GM18867 (cell line): ENCODE measurements around the gene TFDP1.

Experiments
- ATAC-seq: cut with Tn5 transposase; IDR thresholded peaks from one replicate; pipeline ENCODE4 v1.9.1; 2021; ENCODE audit warnings: mild to moderate bottlenecking, moderate library complexity; ENCODE audit not compliant: unreplicated experiment

Gene TFDP1

GRCh38 chr13:113584205-113584869, at the start of gene TFDP1:
TFDP1 (plus strand) TSS chr13:113584753; CDS start chr13:113585838, 1,085 bp downstream.
- peak; percentile 84 for ATAC-seq

GRCh38 chr13:113535381-113535781, 49.2 kb upstream of the TFDP1 start:
- ATAC-seq = no peak

- ATAC-seq = no peak
Measured at GRCh38 chr13:113536461-113537110, 48.0 kb upstream of the TFDP1 start.

- no peak for ATAC-seq
Measured at GRCh38 chr13:113537205-113537604, 47.3 kb upstream of the TFDP1 start.

- no peak for ATAC-seq
Measured at GRCh38 chr13:113537909-113538688, 46.5 kb upstream of the TFDP1 start.

GRCh38 chr13:113538689-113539058, 45.9 kb upstream of the TFDP1 start:
- ATAC-seq = no peak

GRCh38 chr13:113539176-113539575, 45.4 kb upstream of the TFDP1 start:
- ATAC-seq = no peak

- ATAC-seq = no peak
Measured at GRCh38 chr13:113539822-113540221, 44.7 kb upstream of the TFDP1 start.

- ATAC-seq = no peak
Measured at GRCh38 chr13:113540523-113540922, 44.0 kb upstream of the TFDP1 start.

GRCh38 chr13:113542751-113543424, 41.7 kb upstream of the TFDP1 start:
- no peak for ATAC-seq

- ATAC-seq = no peak
Measured at GRCh38 chr13:113544071-113544891, 40.3 kb upstream of the TFDP1 start.

- ATAC-seq = no peak
Measured at GRCh38 chr13:113544896-113545295, 39.7 kb upstream of the TFDP1 start.

- no peak for ATAC-seq
Measured at GRCh38 chr13:113545455-113545930, 39.1 kb upstream of the TFDP1 start.

GRCh38 chr13:113545931-113546516, 38.5 kb upstream of the TFDP1 start:
- ATAC-seq = no peak

GRCh38 chr13:113546571-113547237, 37.8 kb upstream of the TFDP1 start:
- no peak for ATAC-seq

GRCh38 chr13:113547238-113547971, 37.1 kb upstream of the TFDP1 start:
- ATAC-seq = no peak

- ATAC-seq = no peak
Measured at GRCh38 chr13:113548171-113548641, 36.3 kb upstream of the TFDP1 start.

GRCh38 chr13:113548778-113549621, 35.6 kb upstream of the TFDP1 start:
- ATAC-seq = no peak
